Measurements from ENCODE around the gene REXO5. TPM values are rescaled to one million over a fixed set of nuclear protein-coding genes. Genes with fewer than 3 reads are reported as not detected.

REXO5 gene
- total RNA-seq, 4 donors from 2014 or later: 2.2 to 6.9 (median 3.7) TPM

DNA sequence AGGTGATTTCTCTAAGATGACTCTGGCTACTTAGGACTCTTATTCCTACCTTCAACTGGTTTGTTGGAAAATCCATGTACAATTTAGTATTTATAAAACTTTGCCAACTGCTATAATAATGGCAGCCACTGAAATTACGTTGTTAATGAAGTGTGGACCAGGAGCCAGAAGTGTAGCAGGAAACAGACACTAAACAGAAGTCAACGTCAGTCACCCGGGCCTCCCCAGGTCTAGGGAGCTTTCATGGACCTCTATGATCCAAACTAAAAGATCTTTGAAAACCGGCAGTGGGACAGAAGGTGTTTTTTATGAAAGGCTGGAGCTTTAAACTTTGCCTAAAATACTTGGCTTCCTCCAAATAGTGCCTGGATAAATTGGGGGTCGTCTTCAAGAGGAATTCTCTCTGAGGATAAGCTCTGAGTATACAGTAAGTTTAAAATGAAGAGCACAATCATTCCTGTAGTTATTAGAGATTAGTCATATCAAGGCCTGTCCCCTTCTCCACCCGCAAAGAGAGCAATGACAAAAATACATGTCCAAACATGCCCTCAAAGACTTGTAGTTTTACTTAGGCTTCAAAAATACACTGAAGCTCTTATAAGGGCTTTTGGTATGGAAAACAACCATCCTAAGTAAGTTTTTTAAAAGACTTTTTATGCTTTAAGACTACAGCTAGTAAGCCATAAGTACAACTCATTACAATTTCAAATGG, 59.2 kb downstream of the REXO5 start:
- Histone ChIP-seq H3K9me3 (no peaks in the 10 kb centered on the region), H3K4me3 (no peak overlapping the region), H3K36me3 (peaks cover 0 to 23% of the 10 kb centered on the region in 2 donors), H3K27ac (peak overlapping the region; percentile 68 to 78 (median 77)), H3K4me1 (peaks cover 34 to 93% (median 50%) of the 10 kb centered on the region in 3 donors), H3K27me3 (no peaks in the 10 kb centered on the region)
- ATAC-seq: no peak
- TF ChIP-seq EP300 (IDR thresholded peaks at IDR 0.05) (no peak), POLR2AphosphoS5 (IDR thresholded peaks at IDR 0.05) (no peak), POLR2A (IDR thresholded peaks at IDR 0.05) (no peak)
- TF ChIP-seq, protein P1, sequence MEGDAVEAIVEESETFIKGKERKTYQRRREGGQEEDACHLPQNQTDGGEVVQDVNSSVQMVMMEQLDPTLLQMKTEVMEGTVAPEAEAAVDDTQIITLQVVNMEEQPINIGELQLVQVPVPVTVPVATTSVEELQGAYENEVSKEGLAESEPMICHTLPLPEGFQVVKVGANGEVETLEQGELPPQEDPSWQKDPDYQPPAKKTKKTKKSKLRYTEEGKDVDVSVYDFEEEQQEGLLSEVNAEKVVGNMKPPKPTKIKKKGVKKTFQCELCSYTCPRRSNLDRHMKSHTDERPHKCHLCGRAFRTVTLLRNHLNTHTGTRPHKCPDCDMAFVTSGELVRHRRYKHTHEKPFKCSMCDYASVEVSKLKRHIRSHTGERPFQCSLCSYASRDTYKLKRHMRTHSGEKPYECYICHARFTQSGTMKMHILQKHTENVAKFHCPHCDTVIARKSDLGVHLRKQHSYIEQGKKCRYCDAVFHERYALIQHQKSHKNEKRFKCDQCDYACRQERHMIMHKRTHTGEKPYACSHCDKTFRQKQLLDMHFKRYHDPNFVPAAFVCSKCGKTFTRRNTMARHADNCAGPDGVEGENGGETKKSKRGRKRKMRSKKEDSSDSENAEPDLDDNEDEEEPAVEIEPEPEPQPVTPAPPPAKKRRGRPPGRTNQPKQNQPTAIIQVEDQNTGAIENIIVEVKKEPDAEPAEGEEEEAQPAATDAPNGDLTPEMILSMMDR (IDR thresholded peaks at IDR 0.05): no peak
- 13 to 33% methylated on average over 6 of the region's 6 CpGs for WGBS, 2 donors (ENCODE audit: low coverage in 1 of 2)

DNA sequence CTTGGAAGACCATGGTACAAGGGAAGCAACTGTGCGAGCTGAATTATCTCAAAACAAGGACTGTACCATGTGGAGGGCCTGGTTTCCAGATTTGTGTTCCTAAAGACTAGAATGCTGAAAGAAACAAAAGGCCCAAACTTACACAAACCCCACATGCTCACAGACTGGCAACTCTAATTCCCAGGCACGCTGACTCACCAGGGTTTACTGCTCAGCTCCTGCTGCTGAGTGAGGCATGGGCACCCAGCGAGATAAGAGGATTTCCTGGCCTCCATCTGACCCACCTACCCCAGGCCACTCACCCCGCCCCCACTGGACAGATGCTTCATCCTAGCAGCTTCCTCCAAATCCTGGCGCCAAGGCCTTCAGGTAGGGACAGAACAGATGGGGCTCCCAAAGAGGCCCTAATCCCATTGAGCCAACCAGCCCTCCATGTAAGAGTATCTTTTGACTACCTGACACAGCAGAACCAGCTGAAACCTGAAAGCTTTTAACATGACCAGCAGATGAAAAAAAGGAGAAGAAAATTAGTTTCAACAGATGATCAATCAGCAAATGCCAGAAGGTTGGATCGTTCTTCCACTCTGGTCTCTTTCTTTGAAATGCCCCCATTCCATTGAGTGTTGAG, 59.9 kb downstream of the REXO5 start:
- TF ChIP-seq POLR2AphosphoS5 (IDR thresholded peaks at IDR 0.05) (peak; percentile 58), POLR2A (IDR thresholded peaks at IDR 0.05) (no peak)
- no peak for ATAC-seq
- WGBS, 2 donors (ENCODE audit: low coverage in 1 of 2): 55 to 67% methylated on average over 3 to 4 of the region's 6 CpGs
- no peaks in the 10 kb centered on the region for H3K27me3 ChIP-seq
- H3K4me1 ChIP-seq: peaks cover 41 to 93% (median 53%) of the 10 kb centered on the region in 3 donors
- H3K27ac ChIP-seq: peak overlapping the region; percentile 68 to 78 (median 77)
- peaks cover 0 to 16% of the 10 kb centered on the region in 2 donors for H3K36me3 ChIP-seq
- H3K9me3 ChIP-seq: no peaks in the 10 kb centered on the region
- H3K4me3 ChIP-seq: no peak overlapping the region

DNA sequence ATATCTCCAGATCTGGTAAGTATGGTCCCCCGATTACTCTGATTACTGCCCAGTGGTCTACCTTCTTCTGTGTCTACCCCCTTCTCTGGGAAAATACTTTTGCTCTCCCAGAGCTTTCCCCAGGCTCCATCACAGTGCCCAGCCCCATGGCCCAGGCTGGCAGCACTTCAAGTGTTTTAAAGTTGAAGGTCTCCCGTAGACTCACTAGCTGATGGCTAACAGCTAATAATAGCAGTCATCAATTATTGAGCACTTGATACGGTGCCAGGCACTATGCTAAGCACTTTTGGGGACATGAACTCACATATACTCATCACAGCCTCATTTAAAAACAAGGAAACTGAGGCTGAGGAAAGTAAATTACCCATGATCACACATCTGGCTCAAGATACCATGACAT, 60.5 kb downstream of the REXO5 start:
- 50 to 53% methylated on average over 2 of the region's 3 CpGs for whole genome bisulfite sequencing, 2 donors (ENCODE audit: low coverage in 1 of 2)
- no peak for TF ChIP-seq POLR2AphosphoS5 (IDR thresholded peaks at IDR 0.05)
- TF ChIP-seq, protein P1 (IDR thresholded peaks at IDR 0.05): no peak
- no peak for TF ChIP-seq EP300 (IDR thresholded peaks at IDR 0.05)
- no peak for TF ChIP-seq POLR2A (IDR thresholded peaks at IDR 0.05)
- Histone ChIP-seq H3K27ac (peak overlapping the region; percentile 68 to 78 (median 77)), H3K9me3 (no peaks in the 10 kb centered on the region), H3K4me1 (peaks cover 42 to 93% (median 59%) of the 10 kb centered on the region in 3 donors), H3K27me3 (no peaks in the 10 kb centered on the region), H3K36me3 (peaks cover 0 to 10% of the 10 kb centered on the region in 2 donors), H3K4me3 (no peak overlapping the region)
- ATAC-seq: no peak

DNA sequence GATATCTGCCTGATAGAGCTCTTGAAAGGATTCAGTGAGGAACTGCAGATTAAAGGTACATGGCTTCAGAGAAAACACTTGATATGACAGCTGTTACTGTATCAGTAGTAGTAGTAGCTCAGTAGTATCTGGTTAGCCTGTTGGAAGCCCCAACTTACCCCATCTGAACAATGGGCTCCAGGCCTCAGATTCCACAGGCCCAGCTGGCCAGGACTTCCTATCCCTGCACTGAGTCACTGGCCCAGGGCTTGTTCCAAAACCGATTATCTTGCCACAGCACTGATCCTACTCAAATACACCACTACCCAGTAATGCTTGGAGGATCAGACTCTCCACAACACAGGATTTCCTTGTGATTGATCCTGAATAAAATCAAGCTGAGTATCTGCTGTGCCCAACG, 61.3 kb downstream of the REXO5 start:
- peaks cover 42 to 93% (median 66%) of the 10 kb centered on the region in 3 donors for H3K4me1 ChIP-seq
- TF ChIP-seq POLR2A (IDR thresholded peaks at IDR 0.05) (no peak), POLR2AphosphoS5 (IDR thresholded peaks at IDR 0.05) (no peak), EP300 (IDR thresholded peaks at IDR 0.05) (no peak)
- TF ChIP-seq, protein P1 (IDR thresholded peaks at IDR 0.05): no peak
- no peak overlapping the region for H3K4me3 ChIP-seq
- H3K36me3 ChIP-seq: peaks cover 0 to 3% of the 10 kb centered on the region in 2 donors
- 71% methylated on average over 2 of the region's 2 CpGs; no CpG with 5 or more reads in 1 of the 2 donors for whole genome bisulfite sequencing, 2 donors (ENCODE audit: low coverage in 1 of 2)
- no peaks in the 10 kb centered on the region for H3K27me3 ChIP-seq
- H3K9me3 ChIP-seq: no peaks in the 10 kb centered on the region
- peak overlapping the region; percentile 27 to 78 (median 73) for H3K27ac ChIP-seq
- no peak for ATAC-seq

DNA sequence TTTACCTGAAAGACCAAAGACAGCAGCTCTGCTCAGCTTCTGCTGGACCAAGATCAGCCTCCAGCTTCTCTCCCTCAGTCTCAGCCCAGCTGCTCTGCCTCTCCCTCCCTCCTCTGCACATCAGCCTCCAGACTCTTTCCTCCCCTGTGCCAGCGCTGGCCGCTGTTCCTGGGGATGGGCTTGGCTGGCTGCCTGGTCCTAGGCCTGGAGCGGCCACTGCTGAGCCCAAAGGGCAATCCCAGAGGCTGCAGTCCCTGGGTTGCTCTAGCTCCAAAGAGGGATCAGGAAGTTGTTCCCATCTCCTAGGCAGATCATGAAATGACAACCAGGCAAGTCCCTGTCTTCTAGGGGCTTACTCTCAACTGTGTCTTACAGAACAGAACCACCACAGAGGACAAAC, 62.6 kb downstream of the REXO5 start:
- Histone ChIP-seq H3K27ac (peak overlapping the region; percentile 39 to 78 (median 73)), H3K4me3 (no peak overlapping the region), H3K9me3 (no peaks in the 10 kb centered on the region), H3K27me3 (no peaks in the 10 kb centered on the region), H3K4me1 (peaks cover 42 to 96% (median 66%) of the 10 kb centered on the region in 3 donors), H3K36me3 (no peaks in the 10 kb centered on the region)
- ATAC-seq: peak; percentile 95
- TF ChIP-seq EP300 (IDR thresholded peaks at IDR 0.05): no peak
- TF ChIP-seq, protein P1 (IDR thresholded peaks at IDR 0.05): no peak
- TF ChIP-seq POLR2A (IDR thresholded peaks at IDR 0.05): no peak
- TF ChIP-seq POLR2AphosphoS5 (IDR thresholded peaks at IDR 0.05): peak; percentile 73
- no CpG with 5 or more reads among the region's 3 CpGs for WGBS, 2 donors (ENCODE audit: low coverage in 1 of 2)
